HEK293 (cell line): Measurements from ENCODE around the gene FMN1.

ENCODE experiments used
- CTCF ChIP-seq: fragments of 450-650 bp; formaldehyde crosslinking; IDR thresholded peaks from 2 replicates; pipeline ENCODE4 v1.5.1; 2016; ENCODE audit warnings: missing biosample characterization, missing genetic modification characterization
- REST ChIP-seq: fragments of 450-650 bp; formaldehyde crosslinking; IDR thresholded peaks from 2 replicates; pipeline ENCODE4 v1.5.1; 2016; ENCODE audit warnings: missing biosample characterization, missing genetic modification characterization
- SALL2 ChIP-seq: fragments of 450-650 bp; formaldehyde crosslinking; IDR thresholded peaks from 2 replicates; pipeline ENCODE4 v1.5.0; 2017; ENCODE audit warnings: missing biosample characterization, mild to moderate bottlenecking, missing genetic modification characterization, borderline replicate concordance
- TCF7L2 ChIP-seq: IDR thresholded peaks from 2 replicates; pipeline ENCODE4 v1.6.1; 2011; ENCODE audit warnings: low read depth, mild to moderate bottlenecking, inconsistent platforms, low read length, moderate library complexity, borderline replicate concordance
- TSHZ1 ChIP-seq: fragments of 450-650 bp; formaldehyde crosslinking; IDR thresholded peaks from 2 replicates; pipeline ENCODE4 v1.5.1; 2016; ENCODE audit warnings: missing biosample characterization, missing genetic modification characterization, borderline replicate concordance
- YY1 ChIP-seq: fragments of 450-650 bp; formaldehyde crosslinking; IDR thresholded peaks from 2 replicates; pipeline ENCODE4 v1.5.1; 2018; ENCODE audit warnings: missing biosample characterization, missing genetic modification characterization
- ZBTB21 ChIP-seq: fragments of 450-650 bp; formaldehyde crosslinking; IDR thresholded peaks from 2 replicates; pipeline ENCODE4 v1.5.1; 2017; ENCODE audit warnings: missing biosample characterization, missing genetic modification characterization
- ZBTB7A ChIP-seq: fragments of 450-650 bp; formaldehyde crosslinking; IDR thresholded peaks from 2 replicates; pipeline ENCODE4 v1.5.1; 2016; ENCODE audit warnings: low read depth, missing biosample characterization, missing genetic modification characterization
- ZFP69B ChIP-seq: fragments of 450-650 bp; formaldehyde crosslinking; IDR thresholded peaks from 2 replicates; pipeline ENCODE4 v1.5.1; 2016; ENCODE audit warnings: missing biosample characterization, missing genetic modification characterization
- ZNF121 ChIP-seq: fragments of 450-650 bp; formaldehyde crosslinking; IDR thresholded peaks from 2 replicates; pipeline ENCODE4 v1.5.1; 2016; ENCODE audit warnings: missing biosample characterization, missing genetic modification characterization
- ZNF416 ChIP-seq: fragments of 450-650 bp; formaldehyde crosslinking; IDR thresholded peaks from 2 replicates; pipeline ENCODE4 v1.5.1; 2016; ENCODE audit warnings: missing biosample characterization, missing genetic modification characterization
- ZNF585B ChIP-seq: fragments of 450-650 bp; formaldehyde crosslinking; IDR thresholded peaks from 2 replicates; pipeline ENCODE4 v1.5.1; 2016; ENCODE audit warnings: missing biosample characterization, missing genetic modification characterization
- ZNF610 ChIP-seq: fragments of 450-650 bp; formaldehyde crosslinking; IDR thresholded peaks from 2 replicates; pipeline ENCODE4 v1.5.1; 2016; ENCODE audit warnings: missing biosample characterization, missing genetic modification characterization, borderline replicate concordance
- ZNF670 ChIP-seq: fragments of 450-650 bp; formaldehyde crosslinking; IDR thresholded peaks from 2 replicates; pipeline ENCODE4 v1.5.1; 2016; ENCODE audit warnings: missing biosample characterization, missing genetic modification characterization, low read depth

GRCh38 chr15:33132233-33132580, 62.3 kb downstream of the FMN1 start:
- TF ChIP-seq ZFP69B (tag by site-specific recombination), result no peak
- no peak for TF ChIP-seq YY1 (tag by site-specific recombination)
- TF ChIP-seq SALL2 (tag by site-specific recombination), result no peak
- TF ChIP-seq CTCF, result no peak
- TF ChIP-seq ZNF610 (tag by site-specific recombination), result no peak
- TF ChIP-seq ZNF416 (tag by site-specific recombination), result no peak
- TF ChIP-seq REST (tag by site-specific recombination), result no peak
- no peak for TF ChIP-seq ZBTB7A (tag by site-specific recombination)
- TF ChIP-seq TSHZ1, result no peak
- no peak for TF ChIP-seq ZBTB21 (tag by site-specific recombination)
- TF ChIP-seq ZNF121 (tag by site-specific recombination), result no peak
- TF ChIP-seq ZNF670 (tag by site-specific recombination), result no peak
- TF ChIP-seq ZNF585B (tag by site-specific recombination), result no peak
- TF ChIP-seq TCF7L2, result no peak
